OCI-LY3 (cell line): ENCODE results near the gene SNU13.

ENCODE experiments used
- EZH2phosphoT487 ChIP-seq: fragments of 200-600 bp; shearing (Covaris generic); IDR thresholded peaks from 2 replicates; pipeline ENCODE4 v1.6.1; 2018; ENCODE audit warnings: antibody characterized with exemption, mixed run types, low read depth
- TF ChIP-seq, protein P1 (sequence below): fragments of 200-600, 300-600 bp; sonication (generic); IDR thresholded peaks from 2 replicates; pipeline ENCODE4 v1.5.1; 2014; ENCODE audit warnings: antibody characterized with exemption, low read length, low read depth

DNA sequence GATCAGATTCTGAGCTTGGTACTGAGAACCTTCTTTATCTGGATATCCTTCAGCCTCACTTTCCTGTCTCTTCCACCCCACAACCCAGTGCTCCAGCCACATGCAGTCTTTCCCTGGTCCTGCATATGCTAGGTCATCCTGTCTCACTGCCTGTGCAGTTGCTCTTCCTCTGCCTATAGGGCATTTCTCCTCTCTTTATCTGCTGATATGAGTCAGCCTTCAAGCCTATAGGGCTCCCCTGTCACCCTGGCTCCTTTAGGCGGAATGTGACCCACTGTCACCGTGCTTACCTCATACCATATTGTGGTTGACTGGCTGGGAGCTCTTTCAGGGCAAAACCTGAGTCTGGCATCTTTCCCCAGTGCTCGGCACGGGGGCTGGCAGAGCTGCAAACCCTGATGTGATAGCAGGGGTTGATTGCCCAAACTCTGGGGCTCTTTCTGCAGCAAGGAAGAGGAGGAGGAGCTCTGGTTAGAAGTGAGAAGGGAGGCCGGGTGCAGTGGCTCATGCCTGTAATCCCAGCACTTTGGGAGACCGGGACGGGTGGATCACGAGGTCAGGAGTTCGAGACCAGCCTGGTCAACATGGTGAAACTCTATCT is 36.9 kb upstream of the SNU13 start:
- TF ChIP-seq, protein P1, sequence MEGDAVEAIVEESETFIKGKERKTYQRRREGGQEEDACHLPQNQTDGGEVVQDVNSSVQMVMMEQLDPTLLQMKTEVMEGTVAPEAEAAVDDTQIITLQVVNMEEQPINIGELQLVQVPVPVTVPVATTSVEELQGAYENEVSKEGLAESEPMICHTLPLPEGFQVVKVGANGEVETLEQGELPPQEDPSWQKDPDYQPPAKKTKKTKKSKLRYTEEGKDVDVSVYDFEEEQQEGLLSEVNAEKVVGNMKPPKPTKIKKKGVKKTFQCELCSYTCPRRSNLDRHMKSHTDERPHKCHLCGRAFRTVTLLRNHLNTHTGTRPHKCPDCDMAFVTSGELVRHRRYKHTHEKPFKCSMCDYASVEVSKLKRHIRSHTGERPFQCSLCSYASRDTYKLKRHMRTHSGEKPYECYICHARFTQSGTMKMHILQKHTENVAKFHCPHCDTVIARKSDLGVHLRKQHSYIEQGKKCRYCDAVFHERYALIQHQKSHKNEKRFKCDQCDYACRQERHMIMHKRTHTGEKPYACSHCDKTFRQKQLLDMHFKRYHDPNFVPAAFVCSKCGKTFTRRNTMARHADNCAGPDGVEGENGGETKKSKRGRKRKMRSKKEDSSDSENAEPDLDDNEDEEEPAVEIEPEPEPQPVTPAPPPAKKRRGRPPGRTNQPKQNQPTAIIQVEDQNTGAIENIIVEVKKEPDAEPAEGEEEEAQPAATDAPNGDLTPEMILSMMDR, result no peak
- TF ChIP-seq EZH2phosphoT487, result no peak
